HG02938 (cell line): ENCODE data around the gene TARS3.

Experiments used
- ATAC-seq: cut with Tn5 transposase; IDR thresholded peaks from one replicate; pipeline ENCODE4 v1.9.1; 2021; ENCODE audit warnings: mild to moderate bottlenecking, moderate library complexity; ENCODE audit not compliant: unreplicated experiment

Gene TARS3

DNA sequence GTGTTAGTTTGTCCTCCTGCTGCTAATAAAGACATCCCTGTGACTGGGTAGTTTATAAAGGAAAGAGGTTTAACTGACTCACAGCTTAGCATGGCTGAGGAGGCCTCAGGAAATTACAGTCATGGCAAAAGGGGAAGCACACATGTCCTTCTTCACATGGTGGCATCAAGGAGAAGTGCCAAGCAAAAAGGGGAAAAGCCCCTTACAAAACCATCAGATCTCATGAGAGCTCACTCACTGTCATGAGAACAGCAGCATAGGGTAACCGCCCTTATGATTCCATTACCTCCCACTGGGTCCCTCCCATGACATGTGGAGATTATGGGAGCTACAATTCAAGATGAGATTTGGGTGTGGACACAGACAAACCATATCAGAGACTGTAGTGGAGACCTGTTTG, 99.1 kb downstream of the TARS3 start:
- ATAC-seq: no peak

DNA sequence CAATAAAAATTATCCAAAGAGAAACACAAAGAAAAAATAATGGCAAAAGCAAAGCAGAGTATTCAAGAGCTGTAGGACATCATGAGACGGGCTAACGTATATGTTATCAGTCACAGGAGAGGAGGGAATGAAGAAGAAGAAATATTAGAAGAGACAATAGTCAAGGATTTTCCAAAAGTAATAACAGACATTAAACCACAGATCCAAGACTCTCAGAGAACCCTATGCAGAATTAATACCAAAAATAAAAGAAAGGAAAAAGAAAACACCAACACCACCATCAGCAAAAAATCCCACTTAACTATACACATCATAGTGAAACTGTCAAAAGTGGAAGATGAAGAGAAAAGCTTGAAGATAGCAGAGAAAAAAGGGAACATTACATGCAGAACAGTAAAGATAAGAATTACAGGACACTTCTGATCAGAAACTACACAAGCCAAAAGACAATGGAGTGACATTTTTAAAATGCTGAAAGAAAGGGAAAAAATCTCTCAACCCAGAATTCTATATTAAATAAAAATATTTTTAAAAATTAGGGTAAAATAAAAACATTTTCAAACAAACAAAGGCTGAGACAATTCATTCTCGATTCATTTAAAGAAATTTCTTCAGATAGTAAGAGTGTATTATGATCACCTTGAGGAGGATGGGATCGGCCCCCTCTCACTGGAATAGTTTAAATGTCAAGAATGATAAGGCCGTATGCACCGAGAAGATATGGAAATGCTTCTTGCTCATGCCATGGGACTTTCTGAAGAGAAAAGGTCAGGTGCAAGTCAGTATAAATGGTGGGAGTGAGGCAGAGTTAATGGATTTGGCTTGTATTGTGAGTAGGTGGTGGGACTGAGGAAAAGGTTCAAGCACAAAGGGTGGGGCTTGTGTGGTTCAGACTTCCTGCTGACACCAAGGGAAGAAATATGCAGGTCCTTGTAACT, 100.6 kb downstream of the TARS3 start:
- ATAC-seq: no peak

DNA sequence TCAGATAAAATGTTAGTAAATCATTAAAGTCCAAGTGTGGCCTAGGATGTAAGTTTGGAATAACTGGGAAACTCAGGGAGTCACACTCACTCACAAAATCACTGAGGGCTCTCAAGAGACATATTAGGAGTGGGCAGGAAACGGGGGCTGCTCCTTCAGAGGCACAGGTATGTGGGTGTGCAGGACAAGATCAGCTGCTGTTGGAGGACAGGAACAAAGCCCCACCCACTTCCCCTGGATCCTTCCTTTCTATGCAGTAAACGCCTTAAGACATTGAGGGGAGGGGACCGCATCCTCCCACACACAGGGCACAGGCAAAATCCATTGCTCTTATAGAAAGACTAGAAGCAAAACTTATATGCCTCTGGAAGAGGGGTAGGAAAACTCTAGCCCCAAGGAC, 102.3 kb downstream of the TARS3 start:
- ATAC-seq: no peak

DNA sequence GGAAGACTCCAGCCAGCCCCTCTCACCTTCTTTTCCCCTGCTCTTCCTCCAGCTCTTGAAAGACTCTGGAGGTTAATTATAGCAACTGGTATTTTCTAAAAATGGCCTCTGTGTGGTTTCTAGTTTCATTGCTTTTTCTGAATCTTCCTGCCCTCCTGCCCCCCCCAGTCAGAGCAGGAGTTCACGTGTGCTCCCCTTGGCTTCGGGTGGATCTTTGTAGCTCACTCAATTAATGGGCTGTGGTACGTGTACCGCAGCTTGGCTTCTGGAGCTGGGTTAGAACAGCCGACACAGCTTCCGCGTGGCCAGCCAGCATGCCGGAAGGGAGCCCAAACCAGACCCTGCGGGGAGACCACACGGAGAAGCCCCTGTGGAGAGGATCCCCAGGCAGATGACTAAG, 103.6 kb downstream of the TARS3 start:
- ATAC-seq: no peak

DNA sequence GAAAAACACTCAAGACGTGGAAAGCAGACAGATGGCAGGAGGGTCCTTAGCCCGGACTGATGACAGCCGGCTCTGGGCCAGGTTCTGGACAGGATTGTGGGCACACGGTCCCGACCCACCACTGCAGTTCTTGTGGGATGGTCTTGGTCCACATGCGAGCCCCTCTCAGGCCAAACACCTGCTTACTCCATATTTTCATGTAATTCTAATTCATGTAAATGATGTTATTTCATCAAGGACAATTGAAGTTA, 104.7 kb downstream of the TARS3 start:
- ATAC-seq: no peak

DNA sequence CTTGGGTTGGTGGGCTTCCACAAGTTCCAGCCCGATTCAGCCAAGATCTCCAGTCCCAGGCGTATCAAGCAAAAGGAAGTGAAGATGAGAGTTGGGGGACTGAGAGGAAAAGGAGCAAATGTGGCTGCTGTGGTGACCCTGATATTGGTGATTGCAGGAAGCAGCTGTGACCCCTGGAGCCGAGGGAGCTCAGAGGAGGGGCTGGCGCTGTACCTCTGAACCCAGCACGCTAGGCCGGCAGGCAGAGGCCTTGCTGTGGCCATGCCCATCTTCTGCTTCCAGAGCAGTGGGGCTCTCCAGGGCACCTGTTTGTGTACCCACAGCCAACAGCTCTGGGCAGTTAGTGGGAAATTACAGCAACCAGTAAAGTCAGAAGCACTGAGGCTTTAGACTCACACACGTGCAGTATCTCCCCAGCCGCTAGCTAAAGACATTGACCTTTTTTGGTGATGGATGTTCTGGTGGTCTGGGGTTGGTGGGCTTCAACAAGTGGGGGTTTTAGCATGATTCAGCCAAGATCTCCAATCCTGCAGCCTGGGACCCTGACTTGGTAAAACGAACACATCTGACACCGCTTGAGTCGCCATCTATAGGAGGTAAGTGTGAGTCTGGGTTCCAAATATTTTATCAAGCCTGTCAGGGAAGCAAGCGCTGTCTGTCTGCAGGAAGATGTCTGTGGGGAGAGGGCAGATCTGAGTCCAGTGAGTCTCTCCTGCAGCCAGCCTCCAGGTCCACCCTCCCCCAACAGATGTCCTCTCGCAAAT, 105.2 kb downstream of the TARS3 start:
- ATAC-seq: no peak

DNA sequence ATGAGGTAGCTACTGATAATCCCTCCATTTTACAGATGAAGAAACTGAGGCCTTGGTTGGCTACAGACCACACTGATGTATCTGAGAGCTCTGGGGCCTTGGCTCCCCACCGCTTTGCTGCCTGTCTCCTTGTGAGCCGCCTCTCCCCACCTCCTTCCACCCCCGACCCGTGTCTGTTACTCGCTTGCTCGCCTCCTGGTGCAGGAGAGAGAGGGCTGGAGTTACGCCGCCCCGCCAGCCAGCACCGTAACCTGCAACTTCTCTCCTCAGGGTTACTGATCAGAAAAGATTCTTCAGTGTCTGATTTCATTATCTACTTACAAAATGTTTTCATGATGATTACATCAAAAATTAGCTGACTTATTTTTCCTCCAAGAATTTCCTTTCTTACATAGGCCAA, 106.2 kb downstream of the TARS3 start:
- no peak for ATAC-seq

DNA sequence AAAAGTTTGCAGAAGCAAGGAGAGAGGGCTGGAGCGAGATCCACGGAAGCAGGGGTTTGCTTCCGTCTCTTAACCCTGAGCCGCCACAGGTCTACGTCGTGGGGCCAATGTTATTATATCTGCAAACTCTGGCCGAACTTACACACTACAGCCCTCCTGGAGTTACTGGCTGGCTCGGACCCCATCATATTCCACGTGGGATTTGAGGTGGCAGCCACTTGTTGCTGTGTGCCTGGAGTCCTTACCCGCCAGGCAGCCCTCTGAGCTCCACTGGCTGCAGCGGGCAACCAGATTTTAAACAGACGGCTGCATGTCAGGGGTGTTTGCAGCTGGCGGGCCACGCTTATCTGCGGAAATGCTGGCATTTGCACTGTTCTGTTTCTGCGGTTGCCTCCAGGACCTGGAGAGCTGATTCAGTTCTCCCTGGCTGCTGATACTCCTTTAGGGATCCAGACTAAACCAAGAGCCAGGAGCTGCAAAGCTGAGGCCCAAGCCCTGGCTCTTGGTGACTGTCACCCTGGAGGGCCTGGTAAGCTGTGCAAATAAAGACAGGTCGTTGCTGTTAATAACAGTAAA, 106.8 kb downstream of the TARS3 start:
- ATAC-seq: no peak

DNA sequence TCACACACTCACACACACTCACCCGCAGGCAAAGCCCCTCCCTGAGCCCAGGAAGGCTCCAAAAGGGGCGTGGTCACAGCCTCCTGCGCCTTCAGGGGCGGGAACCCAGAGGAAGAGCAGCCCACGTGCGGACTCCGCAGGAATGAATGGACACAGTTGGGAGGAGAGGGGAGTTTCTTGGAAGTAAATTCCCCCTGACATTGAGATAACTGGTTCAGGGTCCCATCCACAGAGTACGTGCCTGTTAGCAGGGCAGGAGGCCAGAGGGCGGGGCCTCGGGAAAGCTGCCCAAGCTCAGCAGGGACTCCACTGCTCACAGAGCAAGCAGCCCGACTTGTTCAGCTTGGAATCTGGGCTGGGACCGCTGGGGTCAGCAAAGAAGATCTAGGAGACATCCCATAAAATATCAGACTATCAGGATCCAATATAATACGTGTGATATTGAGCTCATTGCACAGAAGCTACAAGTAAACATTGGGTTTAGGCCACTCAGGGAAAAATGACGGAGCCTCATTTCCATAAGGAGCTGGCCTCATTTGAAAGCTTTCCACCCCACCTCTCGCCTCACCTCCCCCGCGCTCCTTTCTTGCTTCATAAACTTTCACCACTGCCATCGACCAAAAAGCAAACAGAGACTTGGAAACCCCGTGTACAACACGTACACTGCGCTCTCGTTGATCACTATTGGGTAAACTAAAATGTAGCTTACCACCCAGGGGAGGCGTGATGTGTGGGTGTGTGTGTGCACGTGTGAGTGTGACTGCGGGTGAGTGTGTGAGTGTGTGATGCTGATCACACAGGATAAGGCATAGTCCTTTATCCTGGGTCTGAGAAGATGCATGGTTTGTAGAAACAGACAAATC, 108.1 kb downstream of the TARS3 start:
- no peak for ATAC-seq

DNA sequence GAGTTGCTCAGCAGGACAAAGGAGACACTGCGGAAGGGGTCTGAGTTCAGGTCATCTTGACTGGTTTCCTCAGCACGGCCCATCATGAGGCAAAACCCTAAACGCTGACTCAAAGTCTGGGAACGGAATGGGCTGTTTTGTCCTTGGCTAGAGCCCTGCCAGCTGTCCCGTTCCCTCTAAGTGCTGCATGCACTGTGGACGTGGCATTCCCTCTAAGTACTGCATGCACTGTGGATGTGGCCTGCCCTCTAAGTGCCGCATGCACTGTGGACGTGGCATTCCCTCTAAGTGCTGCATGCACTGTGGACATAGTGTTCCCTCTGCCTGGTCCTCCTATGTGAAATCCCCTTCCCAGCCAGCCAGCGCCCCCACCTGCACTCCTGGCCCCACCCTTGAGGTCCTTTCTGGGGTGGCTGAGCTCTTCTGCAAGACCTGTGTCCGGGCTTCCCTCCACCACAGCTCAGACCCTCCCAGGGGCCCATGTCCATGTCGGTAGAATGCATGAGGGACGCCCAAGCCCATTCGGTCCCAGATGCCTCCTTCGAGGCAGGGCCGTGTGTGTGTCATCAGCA, 108.8 kb downstream of the TARS3 start:
- ATAC-seq: no peak

DNA sequence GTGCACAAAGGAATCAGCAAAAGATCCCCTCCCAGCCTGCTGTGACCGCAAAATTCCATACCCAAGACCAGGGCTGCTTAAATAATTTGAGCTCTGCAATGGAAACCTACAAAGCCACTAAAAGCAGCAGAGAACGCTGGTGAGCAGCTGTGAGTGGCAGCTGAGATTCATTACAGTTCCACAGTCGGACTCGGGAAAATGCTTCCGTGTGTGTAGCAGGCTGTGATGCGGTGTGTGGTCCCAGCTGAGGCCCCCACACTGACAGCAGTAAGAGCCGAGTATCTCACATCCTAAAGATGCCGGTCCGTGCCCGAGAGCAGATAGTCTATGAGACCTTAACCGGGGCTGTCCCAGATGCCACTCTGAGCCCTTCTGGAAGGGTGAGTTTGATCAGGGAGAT, 109.5 kb downstream of the TARS3 start:
- ATAC-seq: no peak

DNA sequence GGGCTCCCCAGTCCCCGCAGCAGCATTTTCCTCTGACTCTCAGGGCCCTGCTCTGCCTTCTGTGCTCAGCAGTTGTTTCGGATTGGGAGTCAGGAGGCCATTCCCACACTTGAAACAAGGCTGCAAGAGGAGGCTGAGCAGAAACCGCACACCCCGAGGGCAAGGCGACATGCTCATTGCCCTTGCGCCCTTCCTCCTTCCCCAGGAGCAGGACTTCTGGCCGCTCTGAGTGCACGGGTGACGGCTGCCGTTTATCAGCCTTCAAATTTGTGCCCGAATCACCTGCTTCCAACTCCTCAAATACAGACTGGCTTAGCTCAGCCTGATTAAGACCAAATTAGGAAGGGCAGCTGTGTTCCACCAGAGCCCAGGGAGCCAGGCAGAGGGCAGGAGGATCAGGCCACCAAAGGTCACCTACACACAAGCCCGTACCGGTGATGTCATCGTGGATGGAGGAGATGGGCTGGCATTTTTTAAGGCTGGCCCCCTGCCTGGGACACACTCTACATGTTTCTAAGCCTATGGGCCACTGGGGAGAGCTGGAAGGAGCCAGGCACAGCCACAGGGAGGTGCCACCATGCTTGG, 110.2 kb downstream of the TARS3 start:
- no peak for ATAC-seq

DNA sequence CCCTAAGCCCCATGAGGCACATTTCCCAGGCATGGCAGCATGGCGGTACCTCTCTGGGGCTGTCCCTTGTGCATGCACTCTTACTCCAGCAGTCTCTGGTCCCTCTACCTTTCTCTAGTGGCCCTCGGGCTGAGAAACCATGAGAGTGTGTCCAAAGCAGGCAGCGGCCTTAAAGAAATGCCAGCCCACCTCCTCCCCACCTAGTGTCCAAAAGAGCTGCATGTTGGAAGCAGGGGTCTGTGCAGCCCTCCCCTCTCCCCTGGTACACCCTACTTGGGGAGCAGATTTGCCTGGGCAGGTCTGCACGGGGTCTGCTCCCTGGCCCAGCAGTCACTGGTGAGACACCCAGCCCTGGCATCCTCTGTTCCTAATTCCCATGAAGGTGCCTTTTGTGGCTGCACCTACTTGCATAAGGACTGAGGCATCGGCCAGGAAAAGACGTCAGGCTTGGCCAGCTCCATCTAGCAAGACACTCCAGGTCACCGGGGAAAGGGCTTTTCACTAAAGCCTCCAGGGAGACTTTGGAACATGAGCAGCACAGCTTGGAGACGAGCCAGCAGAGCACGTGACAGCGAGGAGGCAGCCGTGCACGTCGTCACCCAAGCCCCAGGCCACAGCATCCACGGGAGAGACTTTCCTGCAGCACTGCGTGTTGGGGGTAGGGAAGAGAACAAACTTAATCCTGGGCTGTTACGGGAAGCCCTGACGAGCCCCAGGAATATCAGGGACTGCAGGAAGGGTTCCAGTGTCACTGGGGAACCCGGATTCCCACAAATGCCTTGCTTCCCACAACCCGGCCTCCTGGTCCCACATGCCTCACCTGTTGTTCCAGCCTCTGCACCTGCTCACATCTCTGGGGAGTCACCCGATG, 110.9 kb downstream of the TARS3 start:
- no peak for ATAC-seq

DNA sequence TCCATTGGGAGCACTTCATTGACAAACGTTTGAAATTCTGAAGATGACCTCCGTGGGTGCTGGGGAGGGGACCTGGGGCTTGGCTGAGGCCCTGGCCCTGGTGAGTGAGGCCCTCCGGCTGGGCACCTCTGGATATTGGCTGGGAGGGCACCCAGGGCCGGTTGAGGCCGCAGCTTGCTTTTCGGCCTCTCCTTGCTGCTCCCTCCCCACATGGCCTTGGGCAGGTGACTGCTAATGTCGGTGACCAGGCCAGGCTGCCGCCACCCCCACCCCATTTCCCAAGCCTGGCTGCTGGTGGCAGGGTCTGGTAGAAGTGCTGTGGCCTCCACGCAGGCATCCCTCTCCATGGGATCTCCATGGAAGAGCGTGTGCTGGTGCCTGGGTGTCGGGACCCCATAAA, 111.6 kb downstream of the TARS3 start:
- no peak for ATAC-seq

DNA sequence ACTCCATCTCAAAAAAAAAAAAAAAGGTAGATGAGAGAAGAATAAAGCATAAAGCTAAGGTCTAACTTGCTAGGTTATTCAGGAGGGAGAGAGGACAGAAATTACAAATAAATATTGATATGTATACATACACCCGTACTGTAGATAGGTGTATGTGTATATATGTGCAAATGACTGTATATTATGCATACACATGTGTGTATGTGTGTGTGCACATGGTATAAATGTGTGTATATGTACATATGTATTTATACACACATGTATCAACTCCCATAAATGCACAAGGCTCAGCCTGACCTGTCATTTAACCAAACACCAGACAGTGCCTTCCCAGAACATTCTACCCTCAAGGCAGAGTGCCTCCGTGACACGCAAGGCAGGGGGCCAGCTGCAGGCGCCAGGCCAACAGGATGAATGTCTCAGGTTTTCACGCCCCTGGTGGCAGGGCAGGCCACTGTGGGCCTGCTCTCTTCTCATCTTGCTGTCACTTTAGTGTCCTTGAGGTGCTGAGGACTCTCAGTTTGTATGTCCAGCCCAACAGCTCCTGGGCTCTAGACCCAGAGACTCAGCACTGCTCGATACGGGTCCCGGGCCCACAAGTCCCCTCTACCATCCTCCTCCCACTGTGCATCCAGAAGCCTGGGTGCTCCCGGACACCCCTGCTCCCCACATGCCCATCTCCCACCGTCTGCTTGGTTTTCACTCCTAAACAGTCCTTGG, 112.5 kb downstream of the TARS3 start:
- ATAC-seq: no peak

DNA sequence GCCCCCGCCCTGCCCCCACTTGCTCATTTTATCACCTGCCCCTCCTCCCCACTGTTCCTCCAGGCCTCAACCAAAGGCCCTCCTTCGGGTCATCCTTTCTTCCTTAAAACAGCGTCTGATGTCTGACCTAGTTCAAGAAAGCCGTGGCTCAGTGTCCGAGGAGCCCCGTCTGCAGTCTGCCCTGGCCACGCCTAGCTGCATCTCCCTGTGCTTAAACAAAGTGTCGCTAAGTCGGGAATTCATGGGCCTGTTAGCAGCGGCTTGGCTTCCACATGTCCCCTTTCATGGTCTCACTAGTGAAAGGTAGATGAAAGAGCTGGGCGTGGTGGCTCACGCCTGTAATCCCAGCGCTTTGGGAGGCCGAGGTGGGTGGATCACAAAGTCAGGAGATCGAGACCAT, 113.3 kb downstream of the TARS3 start:
- no peak for ATAC-seq

DNA sequence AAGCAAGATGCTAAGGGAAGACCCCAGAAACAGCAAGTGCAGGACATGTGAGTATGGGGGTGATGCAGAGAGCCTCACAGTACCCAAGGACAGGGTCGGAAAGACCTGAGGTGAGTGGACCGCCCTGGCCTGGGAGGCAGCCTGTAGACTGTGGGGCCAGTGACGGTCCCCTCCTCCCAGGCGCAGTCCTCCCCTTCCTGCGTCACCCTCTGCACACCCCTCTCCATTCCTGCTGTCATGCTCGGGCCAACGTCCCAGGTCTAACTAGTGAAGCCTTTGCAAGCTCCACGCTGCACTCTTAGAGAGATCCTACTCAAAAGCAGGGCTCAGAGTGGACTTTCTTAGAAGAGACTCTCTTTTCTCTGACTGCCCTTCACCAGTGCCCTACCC, 113.7 kb downstream of the TARS3 start:
- ATAC-seq: no peak

DNA sequence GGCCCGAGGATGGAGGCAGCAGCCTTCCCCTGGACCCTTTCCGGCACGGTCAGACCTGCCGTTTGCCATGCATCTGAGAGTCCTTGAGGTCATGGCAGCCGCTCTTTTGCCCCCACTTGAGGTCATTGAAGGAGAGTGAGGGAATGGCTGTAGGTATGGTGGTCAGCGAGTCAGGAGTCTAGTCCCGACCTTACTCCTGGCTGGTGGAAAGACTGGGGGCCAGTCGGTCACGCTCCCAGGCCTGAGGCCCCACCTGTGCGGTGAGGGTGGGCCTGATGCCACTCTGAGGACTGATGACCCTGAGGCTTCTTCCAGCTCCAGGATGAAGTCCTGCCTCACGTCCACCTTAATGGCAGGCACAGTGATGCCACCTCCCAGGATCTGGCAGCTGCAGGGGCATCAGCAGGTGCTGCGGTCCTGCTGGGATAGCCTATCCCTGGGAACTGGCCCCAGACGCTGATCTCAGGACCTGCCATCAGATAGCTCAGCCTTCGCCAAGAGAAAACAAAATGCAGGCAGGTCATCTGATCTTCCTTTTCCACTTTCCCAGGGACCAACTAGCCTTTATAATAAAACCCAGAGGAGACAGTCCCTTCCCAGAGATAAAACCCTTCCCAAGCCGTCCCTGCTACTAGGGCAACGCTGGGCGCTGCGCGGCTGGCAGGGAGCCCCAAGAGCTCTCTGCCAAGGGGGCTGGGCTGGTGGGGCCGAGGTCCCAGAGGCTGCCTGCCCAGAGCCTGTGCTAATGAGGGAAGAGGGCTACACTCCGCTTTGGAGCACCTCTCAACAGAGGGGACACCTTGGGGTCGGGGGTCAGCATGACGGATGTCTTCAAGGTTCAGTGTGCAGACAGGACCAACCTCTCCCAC, 114.3 kb downstream of the TARS3 start:
- no peak for ATAC-seq
